K562 (cell line): ENCODE results near the gene PRKAA1. TPM values are rescaled to one million over a fixed set of nuclear protein-coding genes. Genes with fewer than 3 reads are reported as not detected.
A peak's percentile ranks its signal among the peaks of the same experiment; 100 is the strongest.

Source experiments
- BDP1 ChIP-seq: IDR thresholded peaks from 3 replicates; pipeline ENCODE4 v1.6.1; 2011; ENCODE audit not compliant: insufficient read length, insufficient read depth
- CCAR2 ChIP-seq: fragments of 200-400 bp; formaldehyde crosslinking; IDR thresholded peaks from 2 replicates; pipeline ENCODE4 v1.6.1; 2017; ENCODE audit warnings: mild to moderate bottlenecking, low read depth, low read length
- DNMT1 ChIP-seq: fragments of 450-650 bp; IDR thresholded peaks from 2 replicates; pipeline ENCODE4 v1.6.1; 2016; ENCODE audit warnings: antibody characterized with exemption, mild to moderate bottlenecking
- ELF2 ChIP-seq: fragments of 250-450 bp; sonication (Bioruptor Pico); IDR thresholded peaks from 2 replicates; pipeline ENCODE4 v1.5.0; 2021; ENCODE audit warnings: mild to moderate bottlenecking
- ELF4 ChIP-seq: fragments of 450-650 bp; formaldehyde crosslinking; IDR thresholded peaks from 2 replicates; pipeline ENCODE4 v1.4.0; 2022; ENCODE audit warnings: missing genetic modification characterization
- GATAD2A ChIP-seq: fragments of 450-650 bp; IDR thresholded peaks from 2 replicates; pipeline ENCODE4 v1.6.1; 2017
- HDAC8 ChIP-seq: fragments of 450-650 bp; IDR thresholded peaks from 2 replicates; pipeline ENCODE4 v1.6.1; 2016; ENCODE audit warnings: mild to moderate bottlenecking, missing genetic modification characterization, moderate library complexity, missing compliant biosample characterization
- MCM5 ChIP-seq: fragments of 450-650 bp; IDR thresholded peaks from 2 replicates; pipeline ENCODE4 v1.6.1; 2016; ENCODE audit warnings: low read depth
- NCOA1 ChIP-seq: fragments of 450-650 bp; IDR thresholded peaks from 2 replicates; pipeline ENCODE4 v1.6.1; 2016; ENCODE audit warnings: low read depth
- PHF21A ChIP-seq: fragments of 450-650 bp; IDR thresholded peaks from 2 replicates; pipeline ENCODE4 v1.6.1; 2017; ENCODE audit warnings: low read depth, borderline replicate concordance
- PTRF ChIP-seq: fragments of 450-650 bp; IDR thresholded peaks from 2 replicates; pipeline ENCODE4 v1.6.1; 2016; ENCODE audit warnings: mild to moderate bottlenecking, missing genetic modification characterization, missing compliant biosample characterization
- RFX1 ChIP-seq: fragments of 450-650 bp; IDR thresholded peaks from 2 replicates; pipeline ENCODE4 v1.6.1; 2016; ENCODE audit warnings: mild to moderate bottlenecking, moderate library complexity
- TAF9B ChIP-seq: fragments of 450-650 bp; IDR thresholded peaks from 2 replicates; pipeline ENCODE4 v1.6.1; 2018; ENCODE audit warnings: mild to moderate bottlenecking; ENCODE audit not compliant: partially characterized antibody
- TEAD2 ChIP-seq: fragments of 450-650 bp; IDR thresholded peaks from 2 replicates; pipeline ENCODE4 v1.6.1; 2016; ENCODE audit warnings: missing genetic modification characterization, control low read depth, missing compliant biosample characterization
- TFAM ChIP-seq: fragments of 250-450 bp; sonication (Bioruptor Pico); conservative IDR thresholded peaks from 2 replicates; pipeline ENCODE4 v1.5.0; 2021; ENCODE audit warnings: mild to moderate bottlenecking, moderate library complexity
- ZBTB7A ChIP-seq: IDR thresholded peaks from 2 replicates; pipeline ENCODE4 v1.6.1; 2011; ENCODE audit warnings: low read depth, mild to moderate bottlenecking, low read length, moderate library complexity, borderline replicate concordance; ENCODE audit not compliant: control insufficient read depth
- ZBTB8A ChIP-seq: fragments of 450-650 bp; IDR thresholded peaks from 2 replicates; pipeline ENCODE4 v1.6.1; 2018; ENCODE audit warnings: mild to moderate bottlenecking, moderate library complexity; ENCODE audit not compliant: partially characterized antibody
- ZC3H11A ChIP-seq: IDR thresholded peaks from 2 replicates; pipeline ENCODE4 v1.6.1; 2012; ENCODE audit warnings: low read depth, low read length, improper control_type of control experiment
- ZFP36 ChIP-seq: fragments of 150-350 bp; IDR thresholded peaks from 2 replicates; pipeline ENCODE4 v1.6.1; 2018; ENCODE audit warnings: low read length, low read depth; ENCODE audit not compliant: partially characterized antibody
- ZKSCAN3 ChIP-seq: fragments of 250-450 bp; sonication (Bioruptor Pico); IDR thresholded peaks from 2 replicates; pipeline ENCODE4 v1.4.0; 2020
- ZNF436 ChIP-seq: fragments of 250-450, 450-650 bp; sonication (Bioruptor Pico); formaldehyde crosslinking; IDR thresholded peaks from 2 replicates; pipeline ENCODE4 v1.7.0; 2020; ENCODE audit warnings: mild to moderate bottlenecking
- ZNF57 ChIP-seq: fragments of 450-650 bp; formaldehyde crosslinking; IDR thresholded peaks from 2 replicates; pipeline ENCODE4 v1.4.0; 2020; ENCODE audit warnings: mild to moderate bottlenecking, moderate library complexity
- ZNF696 ChIP-seq: fragments of 250-450 bp; sonication (Bioruptor Pico); conservative IDR thresholded peaks from 2 replicates; pipeline ENCODE4 v1.4.0; 2020; ENCODE audit warnings: mild to moderate bottlenecking, moderate library complexity
- ZNF766 ChIP-seq: fragments of 200-800 bp; sonication (Bioruptor generic); conservative IDR thresholded peaks from 2 replicates; pipeline ENCODE4 v1.6.1; 2016; ENCODE audit warnings: missing genetic modification characterization, missing compliant biosample characterization
- ZNF79 ChIP-seq: fragments of 250-450 bp; sonication (Bioruptor Pico); IDR thresholded peaks from 2 replicates; pipeline ENCODE4 v1.4.0; 2020; ENCODE audit warnings: low read depth, mild to moderate bottlenecking, moderate library complexity
- polyA plus RNA-seq, 8 experiments: library from polyadenylated mRNA; depleted of rRNA in 4 of 8; stranded (reverse) in 5 of 8; unstranded in 3 of 8; fragments of >200 nt; fragmentation: Nextera tagmentation in 2 of 8; fragmentation: Illumina TruSeq in 1 of 8; extraction: Ambion mirVana in 2 of 8; extraction: Trizol in 1 of 8; gene quantifications; 2 replicates each; pipeline versions ENCODE4 v1.2.1 to v1.2.3, GENCODE V29; 2011 to 2014; ENCODE audit warnings: inconsistent platforms in 1 of 8, missing spikeins in 1 of 8
- total RNA-seq, 7 experiments: library from RNA; depleted of rRNA in 6 of 7; stranded (reverse); fragments of >200 nt in 6 of 7; fragmentation: Illumina TruSeq in 2 of 7; extraction: Trizol in 2 of 7; gene quantifications; 2 replicates each; pipeline versions ENCODE4 v1.2.1 to v1.2.3, GENCODE V29; 2011 to 2021; ENCODE audit warnings: low replicate concordance in 1 of 7
- TF ChIP-seq, protein P1 (sequence below): fragments of 450-650 bp; formaldehyde crosslinking; IDR thresholded peaks from 2 replicates; pipeline ENCODE4 v1.4.0; 2022; ENCODE audit warnings: missing genetic modification characterization
- TF ChIP-seq, protein P2 (sequence below): fragments of 150-350 bp; conservative IDR thresholded peaks from 2 replicates; pipeline ENCODE4 v1.6.1; 2014; ENCODE audit warnings: low read length

PRKAA1 gene
- total and polyA plus RNA-seq, 9 of the 15 experiments (the other 6 are each of a cell fraction or from before 2014, with no cell fraction given) = 24.5 to 84.0 (median 51.4) TPM

DNA sequence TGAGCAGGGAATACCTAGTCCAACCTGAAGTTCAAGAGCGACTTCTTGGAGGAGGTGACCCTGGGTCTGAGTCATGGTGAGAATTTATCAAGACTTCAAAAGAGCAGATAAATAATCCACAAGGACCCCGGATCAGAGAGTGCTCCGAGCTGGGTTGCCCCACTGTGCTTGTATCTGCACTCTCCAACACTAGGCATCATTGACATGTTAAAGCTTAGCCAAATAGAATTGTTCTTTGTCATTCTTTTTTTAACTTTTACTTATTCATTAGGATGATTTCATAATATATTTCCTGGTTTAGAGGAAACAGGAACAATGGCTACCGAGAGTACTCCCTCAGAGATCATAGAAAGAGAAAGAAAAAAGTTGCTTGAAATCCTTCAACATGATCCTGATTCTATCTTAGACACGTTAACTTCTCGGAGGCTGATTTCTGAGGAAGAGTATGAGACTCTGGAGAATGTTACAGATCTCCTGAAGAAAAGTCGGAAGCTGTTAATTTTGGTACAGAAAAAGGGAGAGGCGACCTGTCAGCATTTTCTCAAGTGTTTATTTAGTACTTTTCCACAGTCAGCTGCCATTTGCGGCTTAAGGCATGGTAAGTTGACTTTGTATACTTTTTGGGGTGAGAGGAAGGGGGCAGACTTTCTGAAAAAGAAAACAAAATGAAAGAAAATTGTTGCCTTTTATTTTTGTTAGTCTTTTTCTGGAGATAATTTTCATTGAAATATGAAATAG, 43.1 kb upstream of the PRKAA1 start, which contains the start of gene CARD6 (continued):
- TF ChIP-seq ZNF766 (CRISPR knock-in tag) = peak; percentile 75
- no peak for TF ChIP-seq CCAR2
- no peak for TF ChIP-seq PHF21A
- no peak for TF ChIP-seq ZNF696
- no peak for TF ChIP-seq HDAC8 (tag)
- no peak for TF ChIP-seq RFX1
- TF ChIP-seq, protein P1, sequence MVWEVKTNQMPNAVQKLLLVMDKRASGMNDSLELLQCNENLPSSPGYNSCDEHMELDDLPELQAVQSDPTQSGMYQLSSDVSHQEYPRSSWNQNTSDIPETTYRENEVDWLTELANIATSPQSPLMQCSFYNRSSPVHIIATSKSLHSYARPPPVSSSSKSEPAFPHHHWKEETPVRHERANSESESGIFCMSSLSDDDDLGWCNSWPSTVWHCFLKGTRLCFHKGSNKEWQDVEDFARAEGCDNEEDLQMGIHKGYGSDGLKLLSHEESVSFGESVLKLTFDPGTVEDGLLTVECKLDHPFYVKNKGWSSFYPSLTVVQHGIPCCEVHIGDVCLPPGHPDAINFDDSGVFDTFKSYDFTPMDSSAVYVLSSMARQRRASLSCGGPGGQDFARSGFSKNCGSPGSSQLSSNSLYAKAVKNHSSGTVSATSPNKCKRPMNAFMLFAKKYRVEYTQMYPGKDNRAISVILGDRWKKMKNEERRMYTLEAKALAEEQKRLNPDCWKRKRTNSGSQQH (CRISPR knock-in tag) = no peak
- TF ChIP-seq TAF9B = peak; percentile 72
- no peak for TF ChIP-seq TFAM
- TF ChIP-seq ZFP36 = peak; percentile 97
- TF ChIP-seq DNMT1 = no peak
- no peak for TF ChIP-seq ZNF57 (CRISPR knock-in tag)
- TF ChIP-seq ZBTB7A = no peak
- TF ChIP-seq NCOA1 = no peak
- TF ChIP-seq ZKSCAN3 (CRISPR knock-in tag) = no peak
- TF ChIP-seq, protein P2, sequence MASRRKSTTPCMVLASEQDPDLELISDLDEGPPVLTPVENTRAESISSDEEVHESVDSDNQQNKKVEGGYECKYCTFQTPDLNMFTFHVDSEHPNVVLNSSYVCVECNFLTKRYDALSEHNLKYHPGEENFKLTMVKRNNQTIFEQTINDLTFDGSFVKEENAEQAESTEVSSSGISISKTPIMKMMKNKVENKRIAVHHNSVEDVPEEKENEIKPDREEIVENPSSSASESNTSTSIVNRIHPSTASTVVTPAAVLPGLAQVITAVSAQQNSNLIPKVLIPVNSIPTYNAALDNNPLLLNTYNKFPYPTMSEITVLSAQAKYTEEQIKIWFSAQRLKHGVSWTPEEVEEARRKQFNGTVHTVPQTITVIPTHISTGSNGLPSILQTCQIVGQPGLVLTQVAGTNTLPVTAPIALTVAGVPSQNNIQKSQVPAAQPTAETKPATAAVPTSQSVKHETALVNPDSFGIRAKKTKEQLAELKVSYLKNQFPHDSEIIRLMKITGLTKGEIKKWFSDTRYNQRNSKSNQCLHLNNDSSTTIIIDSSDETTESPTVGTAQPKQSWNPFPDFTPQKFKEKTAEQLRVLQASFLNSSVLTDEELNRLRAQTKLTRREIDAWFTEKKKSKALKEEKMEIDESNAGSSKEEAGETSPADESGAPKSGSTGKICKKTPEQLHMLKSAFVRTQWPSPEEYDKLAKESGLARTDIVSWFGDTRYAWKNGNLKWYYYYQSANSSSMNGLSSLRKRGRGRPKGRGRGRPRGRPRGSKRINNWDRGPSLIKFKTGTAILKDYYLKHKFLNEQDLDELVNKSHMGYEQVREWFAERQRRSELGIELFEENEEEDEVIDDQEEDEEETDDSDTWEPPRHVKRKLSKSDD = no peak
- no peak for TF ChIP-seq TEAD2 (tag)
- TF ChIP-seq ZBTB8A = no peak
- TF ChIP-seq MCM5 = no peak
- TF ChIP-seq ZC3H11A = no peak
- TF ChIP-seq ELF2 (CRISPR knock-in tag) = no peak
- no peak for TF ChIP-seq BDP1
- no peak for TF ChIP-seq GATAD2A
- no peak for TF ChIP-seq PTRF (tag)
- TF ChIP-seq ZNF436 (CRISPR knock-in tag) = no peak
- TF ChIP-seq ELF4 = no peak
- no peak for TF ChIP-seq ZNF79 (CRISPR knock-in tag)
